ENCODE results near the gene TRIM38.
"Not testable (repeated sequence)": the region's sequence is repeated elsewhere in the genome, so short reads cannot be mapped to it uniquely, and the experiment has no call there.

The TRIM38 gene

DNA sequence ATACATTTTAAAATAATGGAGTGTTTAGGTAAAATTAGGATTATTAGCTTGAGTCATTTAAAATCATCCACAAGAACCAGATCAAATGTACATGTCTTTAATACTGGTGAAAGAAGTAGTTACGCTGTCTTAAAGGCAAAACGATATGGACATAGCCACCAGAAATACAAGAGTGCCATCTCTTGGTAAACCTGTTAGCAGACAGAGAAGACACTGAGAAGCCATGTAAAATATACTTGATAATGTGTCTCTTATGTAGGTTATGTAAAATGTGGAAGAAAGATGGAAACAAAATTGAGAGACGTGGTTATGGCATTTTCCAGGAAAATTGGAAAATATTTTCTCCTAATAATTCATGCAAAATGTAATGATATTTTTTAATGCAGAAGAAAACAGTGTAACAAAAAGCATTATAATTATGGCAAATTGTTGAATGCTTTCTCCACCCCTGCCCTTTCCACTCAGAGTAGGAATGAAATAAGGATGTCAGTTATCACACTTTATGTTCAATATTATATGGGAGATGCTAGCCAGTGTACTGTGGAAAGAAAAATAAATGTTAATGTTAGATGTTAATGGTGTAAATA lies 19.9 kb upstream of the TRIM38 start:
- peak; percentile 45 for DNase-seq (ENCODE audit: low spot score)

DNA sequence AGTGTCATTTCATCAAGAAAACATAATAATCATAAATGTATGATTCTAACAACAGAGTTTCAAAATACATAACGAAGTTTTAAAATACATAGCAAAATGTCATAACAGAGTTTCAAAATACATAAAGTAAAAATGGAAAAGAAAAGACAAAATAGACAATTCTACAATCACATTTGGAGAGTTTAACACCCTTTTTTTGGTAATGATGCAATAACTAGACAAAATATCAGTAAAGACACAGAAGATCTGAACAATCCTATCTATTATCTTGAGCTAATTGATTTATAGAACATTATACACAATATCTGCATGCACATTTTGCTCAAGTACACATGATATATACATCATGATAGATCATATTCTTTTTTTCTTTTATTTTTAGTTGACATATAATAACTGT lies 18.7 kb upstream of the TRIM38 start:
- no peak for DNase-seq (ENCODE audit: low spot score)

DNA sequence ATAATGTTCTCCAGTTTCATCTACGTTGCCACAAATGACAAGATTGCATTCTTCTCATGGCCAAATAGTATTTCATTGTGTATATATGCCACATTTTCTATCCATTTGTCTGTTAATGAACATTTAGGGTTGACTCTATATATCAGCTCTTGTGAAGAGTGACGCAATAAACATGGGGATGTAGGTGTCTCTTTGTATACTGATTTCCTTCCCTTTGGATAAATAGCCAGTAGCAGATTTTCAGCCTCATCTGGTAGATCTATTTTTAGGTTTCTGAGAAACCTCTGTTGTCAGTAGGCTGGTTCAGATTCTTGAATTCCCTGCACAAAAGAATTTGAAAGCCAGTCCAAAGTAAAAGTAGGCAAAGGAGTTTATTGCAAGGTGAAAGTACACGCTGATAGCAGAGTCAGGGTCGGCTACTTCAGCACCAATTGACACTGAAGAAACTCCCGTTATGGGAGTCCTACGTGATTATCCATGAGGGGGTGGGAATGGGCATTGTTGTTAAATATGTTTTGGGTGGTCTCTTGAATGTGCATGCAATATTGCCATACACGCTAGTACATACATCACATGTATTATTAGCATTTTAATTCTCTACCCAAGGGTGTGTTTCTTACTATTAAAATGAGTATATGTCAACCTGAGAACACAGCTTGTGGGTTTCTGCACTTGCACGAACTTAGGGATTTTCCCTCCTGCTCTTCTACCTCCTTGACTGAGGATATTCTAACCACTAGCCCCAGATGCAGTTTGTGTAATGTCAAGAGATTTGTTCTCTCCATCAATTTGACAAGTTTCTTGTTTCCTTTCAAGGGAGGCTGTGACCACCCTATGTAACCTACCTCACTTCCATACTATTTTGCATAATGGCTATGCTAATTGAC lies 17.7 kb upstream of the TRIM38 start:
- no peak for DNase-seq (ENCODE audit: low spot score)

DNA sequence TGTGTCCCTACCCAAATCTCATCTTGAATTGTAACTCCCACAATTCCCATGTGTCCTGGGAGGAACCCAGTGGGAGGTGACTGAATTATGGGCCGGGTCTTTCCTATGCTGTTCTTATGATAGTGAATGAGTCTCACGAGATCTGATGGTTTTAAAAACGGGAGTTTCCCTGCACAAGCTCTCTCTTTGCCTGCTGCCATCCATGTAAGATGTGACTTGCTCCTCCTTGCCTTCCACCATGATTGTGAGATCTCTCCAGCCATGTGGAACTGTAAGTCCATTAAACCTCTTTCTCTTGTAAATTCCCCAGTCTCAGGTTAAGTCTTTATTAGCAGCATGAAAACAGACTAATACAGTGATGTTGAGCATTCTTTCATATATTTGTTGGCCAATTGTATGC lies 16.9 kb upstream of the TRIM38 start:
- not testable (repeated sequence) for DNase-seq (ENCODE audit: low spot score)

DNA sequence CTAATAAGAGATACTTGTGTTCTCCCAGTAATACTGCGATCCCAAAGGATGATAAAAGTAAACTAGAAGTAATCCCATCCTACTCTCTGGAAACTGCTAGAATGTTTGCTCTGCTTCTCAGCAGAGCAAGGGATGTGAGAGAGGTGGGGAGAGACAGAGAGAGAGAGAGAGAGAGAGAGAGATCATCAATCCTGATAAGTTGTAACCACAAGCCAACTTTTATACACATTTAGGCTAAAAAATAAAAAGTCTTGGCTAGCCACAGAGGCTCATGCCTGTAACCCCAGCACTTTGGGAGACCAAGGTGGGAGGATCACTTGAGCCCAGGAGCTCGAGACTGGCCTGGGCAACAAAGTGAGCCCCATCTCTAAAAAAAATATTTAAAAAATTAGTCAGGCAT lies 16.0 kb upstream of the TRIM38 start:
- no peak for DNase-seq (ENCODE audit: low spot score)

DNA sequence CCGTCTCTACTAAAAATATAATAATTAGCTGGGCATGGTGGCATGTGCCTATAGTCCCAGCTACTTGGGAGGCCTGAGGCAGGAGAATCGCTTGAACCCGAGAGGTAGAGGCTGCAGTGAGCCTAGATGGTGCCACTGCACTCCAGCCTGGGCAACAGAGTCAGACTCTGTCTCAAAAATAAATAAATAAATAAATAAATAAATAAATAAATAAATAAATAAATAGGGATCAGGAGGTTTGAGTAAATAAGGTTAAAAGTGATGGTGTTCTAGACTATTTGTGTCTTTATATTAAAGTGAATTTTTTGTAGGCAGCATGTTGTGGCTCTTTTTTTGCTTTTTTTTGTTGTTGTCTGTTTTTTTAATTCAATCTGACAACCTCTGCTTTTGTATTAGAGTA lies 15.1 kb upstream of the TRIM38 start:
- not testable (repeated sequence) for DNase-seq (ENCODE audit: low spot score)

DNA sequence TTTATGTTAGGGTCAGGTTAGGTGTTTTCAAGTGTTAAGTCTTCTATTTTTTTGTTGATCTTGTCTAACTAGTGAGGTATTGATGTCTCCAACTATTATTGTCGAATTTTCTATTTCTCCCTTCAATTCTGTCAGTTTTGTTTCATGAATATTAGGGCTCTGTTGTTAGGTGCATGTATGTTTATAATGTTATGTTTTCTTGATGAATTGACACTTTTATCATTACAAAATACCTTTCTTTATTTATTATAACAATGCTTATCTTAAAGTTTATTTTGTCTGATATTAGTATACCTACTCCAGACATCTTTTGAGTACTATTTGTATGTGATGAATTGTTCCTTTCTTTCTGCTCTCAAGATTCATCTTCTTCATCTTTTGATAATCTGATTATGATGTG lies 12.9 kb upstream of the TRIM38 start:
- DNase-seq (ENCODE audit: low spot score): no peak

DNA sequence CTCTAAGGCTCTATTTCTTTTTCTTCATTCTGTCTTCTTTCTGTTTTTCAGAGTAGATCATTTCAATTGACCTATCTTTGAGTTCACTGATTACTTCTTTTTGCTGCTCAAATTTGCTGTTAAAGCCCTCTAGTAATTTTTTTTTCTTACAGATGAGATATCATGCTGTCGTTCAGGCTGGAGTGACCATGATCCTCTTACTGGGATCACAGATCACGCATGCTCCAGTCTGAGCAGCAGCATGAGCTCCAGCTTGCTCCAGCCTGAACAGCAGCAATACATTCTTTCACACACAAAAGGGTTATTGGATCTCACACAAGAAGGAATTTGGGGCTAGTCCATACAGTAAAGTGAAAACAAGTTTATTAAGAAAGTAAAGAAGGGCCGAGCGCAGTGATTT lies 12.3 kb upstream of the TRIM38 start:
- no peak for DNase-seq (ENCODE audit: low spot score)

DNA sequence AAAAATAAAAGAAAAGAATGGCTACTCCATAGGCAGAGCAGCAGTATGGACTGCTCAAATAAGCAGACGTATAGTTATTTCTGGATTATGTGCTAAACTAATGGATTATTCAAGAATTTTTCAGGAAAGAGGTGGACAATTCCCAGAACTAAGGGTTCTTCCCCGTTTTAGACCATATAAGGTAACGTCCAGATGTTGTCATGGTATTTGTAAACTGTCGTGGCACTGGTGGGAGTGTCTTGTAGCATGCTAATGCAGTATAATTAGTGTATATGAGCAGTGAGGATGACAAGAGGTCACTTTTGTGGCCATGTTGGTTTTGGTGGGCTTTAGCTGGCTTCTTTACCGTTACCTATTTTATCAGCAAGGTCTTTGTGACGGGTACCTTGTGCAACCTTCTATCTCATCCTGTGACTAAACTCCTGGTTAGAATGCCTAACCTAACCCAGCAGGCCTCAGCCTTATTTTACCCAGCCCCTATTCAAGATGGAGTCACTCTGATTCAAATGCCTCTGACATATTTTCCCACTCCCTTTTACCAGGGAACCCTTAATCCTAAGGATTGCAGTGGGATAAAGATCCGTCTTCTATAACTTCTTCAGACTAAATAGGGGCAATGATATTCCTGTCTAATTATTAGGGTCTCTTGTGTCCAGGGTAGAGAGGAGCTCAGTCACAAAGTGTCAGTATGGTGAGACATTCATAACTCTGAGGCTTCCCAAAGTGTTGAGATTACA lies 11.1 kb upstream of the TRIM38 start:
- DNase-seq (ENCODE audit: low spot score): no peak

DNA sequence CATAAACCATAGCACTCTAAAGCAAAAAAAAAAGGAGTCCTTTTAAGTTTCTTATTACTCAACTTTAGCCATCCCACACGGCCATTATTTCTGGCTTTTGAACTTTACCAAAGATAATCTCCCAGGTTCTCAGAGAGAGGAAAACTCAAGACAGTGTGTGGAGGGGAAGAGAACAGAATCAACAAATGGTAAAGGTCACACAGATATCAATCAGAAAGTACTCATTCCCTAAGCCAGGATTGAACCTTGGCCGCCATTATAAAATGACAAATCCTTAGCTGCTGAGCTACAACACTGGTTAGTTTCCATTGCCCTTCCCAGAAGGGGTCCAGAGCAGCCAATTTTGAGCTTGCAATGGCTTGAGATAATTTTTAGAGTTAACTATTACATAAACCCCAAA lies 10.1 kb upstream of the TRIM38 start:
- DNase-seq (ENCODE audit: low spot score): no peak

DNA sequence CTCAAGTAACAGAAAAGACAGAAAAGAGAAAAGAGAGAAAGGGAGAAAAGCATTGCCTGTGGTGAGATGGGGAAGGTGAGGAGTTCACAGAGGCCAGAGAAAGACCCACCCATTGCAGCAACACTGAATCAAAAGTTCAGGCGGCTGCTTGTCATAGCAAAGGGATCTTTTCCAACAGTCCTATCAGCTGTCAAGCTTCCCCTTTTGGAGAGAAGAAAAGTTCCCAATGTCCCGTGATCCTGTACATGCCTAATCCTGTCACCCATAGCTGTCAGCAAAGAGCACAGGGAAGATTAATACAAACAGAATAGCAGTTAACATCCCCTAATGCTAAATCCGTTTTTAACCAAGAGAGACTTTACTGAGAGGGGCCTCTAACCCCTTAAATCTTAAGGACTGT lies 8.9 kb upstream of the TRIM38 start:
- no peak for DNase-seq (ENCODE audit: low spot score)

DNA sequence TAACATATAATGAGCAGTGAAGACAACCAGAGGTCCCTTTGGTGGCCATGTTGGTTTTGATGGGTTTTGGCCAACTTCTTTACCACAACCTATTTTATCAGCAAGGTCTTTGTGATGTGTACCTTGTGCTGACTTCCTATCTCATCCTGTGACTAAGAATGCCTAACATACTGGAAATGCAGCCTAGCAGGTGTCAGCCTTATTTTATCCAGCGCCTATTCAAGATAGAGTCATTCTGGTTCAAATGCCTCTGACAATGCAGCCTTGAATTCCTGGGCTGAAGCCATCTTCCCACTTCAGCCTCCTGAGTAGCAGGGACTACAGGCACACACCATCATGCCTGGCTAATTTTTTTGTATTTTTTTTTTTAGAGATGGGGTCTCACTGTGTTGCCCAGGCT lies 7.8 kb upstream of the TRIM38 start:
- no peak for DNase-seq (ENCODE audit: low spot score)

DNA sequence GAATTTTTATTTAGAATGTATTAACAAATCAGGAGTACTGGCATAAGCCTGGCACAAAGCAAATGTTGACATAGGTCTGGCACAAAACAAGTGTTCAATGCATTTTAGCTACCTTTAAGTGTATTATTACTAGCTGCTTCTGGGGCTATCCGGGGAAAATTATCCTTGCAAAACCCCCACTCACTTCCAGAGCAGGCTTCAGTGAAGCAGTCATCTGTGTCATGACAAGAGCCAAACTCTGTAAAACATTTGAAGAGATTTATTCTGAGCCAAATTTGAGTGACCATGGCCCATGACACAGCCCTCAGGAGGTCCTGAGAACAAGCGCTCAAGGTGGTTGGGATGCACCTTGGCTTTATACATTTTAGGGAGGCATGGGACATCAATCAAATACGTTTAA lies 6.4 kb upstream of the TRIM38 start:
- DNase-seq (ENCODE audit: low spot score): no peak

DNA sequence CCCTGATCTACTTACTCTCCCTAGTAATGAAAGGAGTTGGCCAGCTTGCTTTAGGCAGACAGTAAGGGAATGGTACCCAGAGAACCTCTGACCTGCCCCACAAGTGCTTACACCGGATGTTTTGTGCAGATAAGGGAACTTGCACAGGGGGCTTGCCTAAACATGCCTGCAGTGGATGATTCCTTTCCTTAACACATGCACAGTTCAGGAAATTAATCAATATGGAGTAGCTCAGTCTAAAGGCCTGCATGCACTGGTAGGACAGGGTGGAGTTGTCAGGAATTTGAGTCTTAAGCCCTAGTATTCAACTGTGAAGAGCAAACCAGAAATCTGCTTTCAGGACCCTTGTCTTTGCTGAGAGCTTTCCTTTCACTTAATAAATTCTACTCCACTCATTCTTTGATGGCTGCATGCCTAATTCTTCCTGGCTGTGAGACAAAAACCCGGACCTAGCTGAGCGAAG lies 3.9 kb upstream of the TRIM38 start:
- peak; percentile 58 for DNase-seq (ENCODE audit: low spot score)

DNA sequence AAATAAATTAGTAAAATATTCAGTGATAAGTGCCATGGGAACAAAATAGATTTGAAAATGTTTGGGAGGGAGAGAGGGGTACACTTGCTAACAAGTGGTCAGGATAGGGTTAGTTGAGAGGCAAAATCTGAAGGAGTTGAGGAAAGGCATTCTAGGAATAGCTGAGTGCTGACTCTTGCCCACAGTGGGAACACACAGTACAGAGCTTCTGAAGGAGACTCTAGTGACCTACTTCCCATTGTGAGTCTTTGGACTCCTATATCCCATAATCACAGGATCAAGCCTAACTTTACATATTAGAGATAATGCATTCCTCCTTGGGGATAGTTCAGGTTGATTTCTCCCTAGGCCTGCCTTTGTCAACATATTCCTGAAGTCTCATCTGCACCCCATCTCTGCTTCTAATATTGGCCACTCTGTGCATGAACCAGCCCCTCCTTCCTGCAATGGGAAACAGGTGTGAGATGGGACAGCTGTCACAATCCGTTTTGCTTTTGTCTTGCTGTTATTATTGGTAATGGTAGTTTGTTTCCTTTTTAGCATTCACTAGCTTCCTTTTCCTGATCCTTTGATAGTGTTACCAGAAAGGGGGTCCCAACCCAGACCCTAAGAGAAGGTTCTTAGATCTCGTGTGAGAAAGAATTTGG lies 2.6 kb upstream of the TRIM38 start:
- DNase-seq (ENCODE audit: low spot score): no peak

DNA sequence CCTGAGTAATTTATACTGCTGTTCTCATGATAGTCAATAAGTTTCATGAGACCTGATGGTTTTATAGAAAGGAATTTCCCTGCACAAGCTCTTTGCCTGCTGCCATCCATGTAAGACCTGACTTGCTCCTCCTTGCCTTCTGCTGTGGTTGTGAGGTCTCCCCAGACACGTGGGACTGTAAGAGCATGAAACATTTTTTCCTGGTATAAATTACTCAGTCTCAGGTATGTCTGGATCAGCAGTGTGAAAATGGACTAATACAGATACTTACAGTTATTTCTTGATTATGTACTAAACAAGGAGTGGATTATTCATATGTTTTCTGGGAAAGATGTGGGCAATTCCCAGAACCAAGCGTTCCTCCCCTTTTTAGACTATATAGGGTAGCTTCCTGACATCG lies 1.9 kb upstream of the TRIM38 start:
- DNase-seq (ENCODE audit: low spot score): no peak

DNA sequence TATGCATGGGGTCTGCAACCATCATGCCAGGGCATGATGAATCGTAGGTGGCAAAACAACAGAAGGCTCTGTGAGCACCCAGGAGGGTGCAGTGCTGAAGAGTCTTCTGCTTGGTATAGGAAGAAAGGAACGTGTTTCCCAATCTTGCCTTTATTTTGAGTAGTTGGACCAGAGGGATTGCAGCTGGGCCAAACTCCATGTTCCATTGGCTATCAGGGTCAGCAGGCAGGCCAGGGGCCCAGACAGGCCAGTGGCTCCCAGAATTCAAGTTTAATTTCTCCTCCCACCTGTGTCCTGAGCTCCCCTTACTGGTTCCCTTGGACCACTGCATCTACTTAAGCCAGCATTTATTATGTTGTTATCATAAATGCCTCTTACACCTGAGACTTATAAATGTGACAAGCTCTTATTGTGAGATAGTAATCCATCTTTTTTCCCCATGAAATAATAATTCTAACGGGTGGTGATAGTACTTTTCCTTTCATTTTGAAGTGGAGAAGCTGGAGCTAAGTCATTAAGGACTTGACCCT lies 918 bp upstream of the TRIM38 start:
- DNase-seq (ENCODE audit: low spot score): peak; percentile 54

DNA sequence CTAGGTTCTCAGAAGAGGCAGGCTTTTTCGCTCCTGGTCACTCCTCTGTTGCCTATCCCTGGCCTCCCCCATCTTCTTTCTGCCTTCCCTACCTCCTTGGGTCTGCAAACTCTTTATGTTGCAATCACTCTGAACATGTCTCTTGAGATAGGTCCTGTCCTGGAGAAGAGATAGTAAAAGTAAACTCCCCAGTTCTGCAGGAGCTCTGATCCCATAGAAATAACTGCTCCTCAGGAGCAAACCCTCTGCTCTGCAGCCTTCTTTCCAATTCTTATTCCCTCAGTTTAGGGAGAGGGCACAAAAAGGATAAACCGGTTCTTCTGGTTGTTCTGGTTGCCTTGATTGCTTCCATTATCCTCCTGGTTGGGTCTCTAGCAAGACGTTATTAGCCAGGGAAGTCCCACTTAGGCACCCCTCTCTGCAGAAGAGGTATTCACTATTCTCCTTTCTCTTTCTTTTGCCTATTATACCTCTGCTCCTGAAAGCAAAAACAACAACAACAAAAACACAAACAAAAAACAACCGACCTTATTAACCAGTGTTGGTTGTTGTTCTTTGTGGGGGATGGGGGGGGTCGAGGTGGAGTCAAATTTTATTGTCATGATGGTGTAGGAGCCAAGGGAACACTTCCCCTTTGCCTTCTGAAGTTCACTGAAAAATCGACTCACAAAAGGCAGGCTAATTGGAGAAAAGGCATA lies 973 bp downstream of the TRIM38 start:
- DNase-seq (ENCODE audit: low spot score): peak; percentile 49

DNA sequence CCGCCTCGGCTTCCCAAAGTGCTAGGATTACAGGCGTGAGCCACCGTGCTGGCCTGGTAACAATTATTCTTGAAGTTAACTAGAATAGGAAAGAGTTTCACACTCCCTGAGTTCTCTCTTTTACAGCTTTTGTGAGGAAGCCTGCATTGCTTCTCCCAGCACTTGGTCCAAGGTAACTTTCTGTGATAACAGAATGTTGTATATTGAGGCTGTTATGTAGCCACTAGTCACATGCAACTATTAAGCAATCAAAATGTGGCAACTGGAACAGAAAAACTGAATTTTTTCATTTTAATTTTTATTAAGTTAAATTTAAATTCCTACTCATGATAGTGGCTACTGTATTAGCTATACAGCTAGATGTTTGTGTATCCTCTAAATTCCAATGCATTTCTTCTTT lies 2.5 kb downstream of the TRIM38 start:
- no peak for DNase-seq (ENCODE audit: low spot score)

DNA sequence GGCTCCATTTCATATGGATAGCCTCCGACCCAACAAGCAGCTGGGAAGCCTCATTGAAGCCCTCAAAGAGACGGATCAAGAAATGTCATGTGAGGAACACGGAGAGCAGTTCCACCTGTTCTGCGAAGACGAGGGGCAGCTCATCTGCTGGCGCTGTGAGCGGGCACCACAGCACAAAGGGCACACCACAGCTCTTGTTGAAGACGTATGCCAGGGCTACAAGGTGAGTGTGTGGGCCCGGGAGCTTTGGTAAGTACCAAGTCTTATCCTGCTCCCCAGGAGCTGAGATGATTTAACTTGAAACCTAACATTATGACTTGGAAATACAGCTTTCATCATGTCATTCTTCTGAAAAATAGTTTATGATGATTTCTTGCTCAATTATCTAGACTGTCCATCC lies 4.1 kb downstream of the TRIM38 start:
- DNase-seq (ENCODE audit: low spot score): no peak

DNA sequence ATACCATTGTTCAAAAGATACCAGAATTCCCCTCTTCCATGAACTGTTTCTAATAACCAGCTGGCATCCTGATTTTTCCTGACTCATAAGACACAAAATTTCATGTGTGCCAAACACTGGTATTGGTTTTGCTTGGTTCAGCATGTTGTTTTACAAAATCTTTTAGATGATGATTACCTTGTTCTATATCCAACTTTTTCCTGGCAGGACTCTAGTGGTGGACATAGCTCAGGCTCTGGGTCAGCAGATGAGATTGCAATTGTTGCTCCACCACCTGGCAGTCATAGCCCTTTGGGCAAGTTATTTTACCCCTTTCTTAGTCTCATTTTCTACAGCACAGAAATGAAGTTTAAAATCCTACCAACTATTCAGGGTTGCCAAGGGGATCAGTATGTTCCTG lies 6.2 kb downstream of the TRIM38 start:
- DNase-seq (ENCODE audit: low spot score): no peak
